Coronary artery (tissue), 2 donors: ENCODE results near the gene TGOLN2.

Experiments
- DNase-seq: peaks from one replicate; pipeline ENCODE4 v3.0.0-alpha.2; 2017; ENCODE audit warnings: low spot score
- H3K27ac ChIP-seq, 2 donors: fragments of 200-600 bp; sonication (generic); one replicate each; pipeline ENCODE4 v1.5.1; 2016 to 2019
- H3K4me3 ChIP-seq: fragments of 200-600 bp; sonication (generic); 2 replicates; pipeline ENCODE4 v1.5.1; 2016; ENCODE audit warnings: mild to moderate bottlenecking, moderate library complexity
- TF ChIP-seq, protein P1 (sequence below): fragments of 200-600 bp; sonication (generic); IDR thresholded peaks from one replicate; pipeline ENCODE4 v1.5.1; 2019; ENCODE audit warnings: antibody characterized with exemption

Gene TGOLN2

GRCh38 chr2:85312404-85312803 is 15.4 kb downstream of the TGOLN2 start:
- H3K27ac ChIP-seq = peak overlapping the region; percentile 5 to 24
- DNase-seq = no peak
- TF ChIP-seq, protein P1, sequence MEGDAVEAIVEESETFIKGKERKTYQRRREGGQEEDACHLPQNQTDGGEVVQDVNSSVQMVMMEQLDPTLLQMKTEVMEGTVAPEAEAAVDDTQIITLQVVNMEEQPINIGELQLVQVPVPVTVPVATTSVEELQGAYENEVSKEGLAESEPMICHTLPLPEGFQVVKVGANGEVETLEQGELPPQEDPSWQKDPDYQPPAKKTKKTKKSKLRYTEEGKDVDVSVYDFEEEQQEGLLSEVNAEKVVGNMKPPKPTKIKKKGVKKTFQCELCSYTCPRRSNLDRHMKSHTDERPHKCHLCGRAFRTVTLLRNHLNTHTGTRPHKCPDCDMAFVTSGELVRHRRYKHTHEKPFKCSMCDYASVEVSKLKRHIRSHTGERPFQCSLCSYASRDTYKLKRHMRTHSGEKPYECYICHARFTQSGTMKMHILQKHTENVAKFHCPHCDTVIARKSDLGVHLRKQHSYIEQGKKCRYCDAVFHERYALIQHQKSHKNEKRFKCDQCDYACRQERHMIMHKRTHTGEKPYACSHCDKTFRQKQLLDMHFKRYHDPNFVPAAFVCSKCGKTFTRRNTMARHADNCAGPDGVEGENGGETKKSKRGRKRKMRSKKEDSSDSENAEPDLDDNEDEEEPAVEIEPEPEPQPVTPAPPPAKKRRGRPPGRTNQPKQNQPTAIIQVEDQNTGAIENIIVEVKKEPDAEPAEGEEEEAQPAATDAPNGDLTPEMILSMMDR = no peak
- H3K4me3 ChIP-seq = no peak overlapping the region

- H3K27ac ChIP-seq = no peak overlapping the region
These were observed 17.5 kb downstream of the TGOLN2 start for GRCh38 chr2:85310330-85310729.

GRCh38 chr2:85309699-85310321 is 18.0 kb downstream of the TGOLN2 start:
- DNase-seq = no peak

More at GRCh38 chr2:85310330-85310729, 17.5 kb downstream of the TGOLN2 start:
- H3K4me3 ChIP-seq = no peak overlapping the region
- DNase-seq = no peak
- TF ChIP-seq, protein P1 = no peak

DNA sequence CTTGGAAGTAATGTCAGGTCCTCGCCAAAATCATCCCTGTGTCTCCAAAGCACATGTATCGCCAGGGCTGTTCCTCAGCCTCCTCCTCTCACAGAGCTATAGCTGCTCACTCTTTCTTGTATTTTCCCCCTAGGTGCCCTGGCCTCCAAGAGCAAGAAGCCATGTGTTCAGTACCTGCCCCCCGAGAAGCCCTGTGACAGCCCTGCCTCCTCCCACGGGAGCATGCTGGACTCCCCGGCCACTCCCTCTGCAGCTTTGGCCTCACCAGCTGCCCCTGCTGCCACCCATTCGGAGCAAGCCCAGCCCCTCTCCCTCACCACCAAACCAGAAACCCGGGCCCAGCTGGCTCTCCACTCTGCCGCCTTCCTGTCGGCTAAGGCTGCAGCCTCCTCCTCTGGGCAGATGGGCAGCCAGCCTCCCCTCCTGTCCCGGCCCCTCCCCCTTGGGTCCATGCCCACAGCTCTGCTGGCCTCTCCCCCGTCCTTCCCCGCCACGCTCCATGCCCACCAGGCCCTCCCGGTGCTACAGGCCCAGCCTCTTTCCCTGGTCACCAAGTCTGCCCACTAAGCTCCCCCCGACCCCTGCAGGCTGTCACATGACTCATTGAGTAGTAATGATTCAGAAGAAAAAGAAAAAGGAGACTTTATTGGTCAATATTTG is 18.8 kb downstream of the TGOLN2 start:
- DNase-seq = no peak
- TF ChIP-seq, protein P1 = no peak
- Histone ChIP-seq H3K4me3 (no peak overlapping the region), H3K27ac (peak overlapping the region; percentile 8 to 69)

More at GRCh38 chr2:85309699-85310321, 18.0 kb downstream of the TGOLN2 start:
- Histone ChIP-seq H3K27ac (peak overlapping the region in 1 of 2 donors; percentile 14), H3K4me3 (no peak overlapping the region)
- TF ChIP-seq, protein P1 = no peak

- Histone ChIP-seq H3K27ac (peak overlapping the region in 1 of 2 donors; percentile 69), H3K4me3 (no peak overlapping the region)
- TF ChIP-seq, protein P1 = no peak
- DNase-seq = no peak
These were observed 19.6 kb downstream of the TGOLN2 start for GRCh38 chr2:85308201-85308600.

DNA sequence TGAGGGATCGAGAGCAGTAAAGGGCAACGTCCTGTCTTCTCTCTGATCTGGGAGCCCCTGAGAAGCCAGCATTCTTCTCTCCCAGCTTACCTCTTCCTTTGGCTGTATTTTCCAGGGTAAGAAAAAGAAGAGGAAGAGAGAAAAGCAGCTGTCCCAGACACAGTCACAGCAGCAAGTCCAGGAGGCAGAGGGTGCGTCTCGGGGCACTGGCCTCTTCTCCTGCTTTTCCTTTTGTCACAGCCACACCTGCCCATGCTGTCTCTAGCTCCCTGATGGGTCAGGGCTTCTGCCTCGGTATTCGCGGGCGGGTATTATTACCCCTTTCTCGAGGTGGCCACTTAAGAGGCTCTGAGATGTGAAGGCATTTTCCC is 20.3 kb downstream of the TGOLN2 start:
- DNase-seq = no peak
- no peak overlapping the region for H3K4me3 ChIP-seq

More for the DNA sequence above, 20.3 kb downstream of the TGOLN2 start:
- H3K27ac ChIP-seq = peak overlapping the region in 1 of 2 donors; percentile 12
- TF ChIP-seq, protein P1 = no peak
